DMS53 (cell line): Measurements from ENCODE around the gene CPNE1.

Source experiments
- DNase-seq: peaks from one replicate; lab custom pipeline; 2025; lab: John Stamatoyannopoulos, UW

Gene CPNE1

DNA sequence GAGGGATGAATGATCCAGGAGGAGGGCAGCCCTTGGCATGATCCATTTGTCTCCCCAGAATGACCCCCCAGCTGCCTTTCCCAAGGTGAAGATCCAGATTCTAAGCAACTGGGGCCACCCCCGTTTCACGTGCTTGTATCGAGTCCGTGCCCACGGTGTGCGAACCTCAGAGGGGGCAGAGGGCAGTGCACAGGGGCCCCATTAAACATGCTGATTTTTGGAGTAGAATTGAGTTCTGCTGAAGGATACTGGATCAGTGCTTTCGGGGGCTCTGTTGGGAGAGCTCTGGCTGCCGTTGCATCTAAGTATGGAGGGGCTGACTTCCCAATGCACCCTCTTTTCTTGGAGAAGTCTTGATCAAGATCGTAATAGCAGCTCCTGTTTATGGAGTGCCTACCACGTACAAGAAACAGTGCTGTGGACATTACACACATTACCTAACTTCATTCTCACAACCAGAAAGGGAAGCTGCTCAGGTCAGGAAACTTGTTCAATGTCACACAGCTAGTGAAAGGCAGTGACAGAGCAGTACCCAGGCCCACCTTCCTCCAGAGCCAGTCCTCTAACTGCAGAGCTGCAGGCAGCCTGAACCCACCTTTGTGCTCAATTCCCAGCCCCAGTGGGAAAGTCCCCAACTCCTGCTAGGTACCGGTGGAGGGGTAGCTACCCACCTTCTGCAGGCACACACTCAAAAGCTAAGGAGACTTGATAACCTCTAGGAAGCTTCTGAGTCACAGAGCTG lies 43.7 kb downstream of the CPNE1 start:
- no peak for DNase-seq

DNA sequence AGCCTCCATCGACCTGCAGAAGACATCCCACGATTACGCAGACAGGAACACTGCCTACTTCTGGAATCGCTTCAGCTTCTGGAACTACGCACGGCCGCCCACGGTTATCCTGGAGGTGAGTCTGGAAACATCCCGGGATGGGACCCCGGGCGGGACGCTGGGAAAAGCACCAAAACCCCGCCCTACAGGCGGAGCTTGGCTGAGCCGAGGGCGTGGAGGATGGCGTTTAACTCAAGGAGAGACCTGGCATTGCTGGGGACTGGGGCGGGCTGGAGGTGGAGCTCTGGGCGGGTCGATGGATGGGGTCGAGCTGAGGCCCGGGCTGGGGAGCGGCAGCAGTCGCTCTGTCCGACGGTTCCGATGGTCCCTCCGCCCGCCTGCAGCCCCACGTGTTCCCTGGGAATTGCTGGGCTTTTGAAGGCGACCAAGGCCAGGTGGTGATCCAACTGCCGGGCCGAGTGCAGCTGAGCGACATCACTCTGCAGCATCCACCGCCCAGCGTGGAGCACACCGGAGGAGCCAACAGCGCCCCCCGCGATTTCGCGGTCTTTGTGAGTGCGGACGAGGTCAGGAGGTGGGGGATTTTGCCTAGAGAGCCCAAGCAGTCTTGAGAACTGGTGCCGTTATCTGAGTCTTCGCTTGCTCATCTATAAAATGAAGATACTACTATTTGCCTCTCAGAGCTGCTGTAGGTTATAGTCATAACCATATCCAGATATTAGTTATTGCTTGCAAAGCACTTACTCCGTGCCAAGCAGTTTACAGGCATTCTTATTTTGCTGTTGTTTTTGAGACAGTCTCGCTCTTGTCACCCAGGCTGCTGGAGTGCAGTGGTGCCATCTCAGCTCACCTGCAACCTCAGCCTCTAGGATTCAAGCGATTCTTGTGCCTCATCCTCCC lies 45.3 kb downstream of the CPNE1 start:
- DNase-seq, result peak; percentile 93

- peak; percentile 75 for DNase-seq
Measured at GRCh38 chr20:35618263-35619131, 46.2 kb downstream of the CPNE1 start.

GRCh38 chr20:35617397-35618262 lies 47.1 kb downstream of the CPNE1 start:
- peak; percentile 92 for DNase-seq

DNA sequence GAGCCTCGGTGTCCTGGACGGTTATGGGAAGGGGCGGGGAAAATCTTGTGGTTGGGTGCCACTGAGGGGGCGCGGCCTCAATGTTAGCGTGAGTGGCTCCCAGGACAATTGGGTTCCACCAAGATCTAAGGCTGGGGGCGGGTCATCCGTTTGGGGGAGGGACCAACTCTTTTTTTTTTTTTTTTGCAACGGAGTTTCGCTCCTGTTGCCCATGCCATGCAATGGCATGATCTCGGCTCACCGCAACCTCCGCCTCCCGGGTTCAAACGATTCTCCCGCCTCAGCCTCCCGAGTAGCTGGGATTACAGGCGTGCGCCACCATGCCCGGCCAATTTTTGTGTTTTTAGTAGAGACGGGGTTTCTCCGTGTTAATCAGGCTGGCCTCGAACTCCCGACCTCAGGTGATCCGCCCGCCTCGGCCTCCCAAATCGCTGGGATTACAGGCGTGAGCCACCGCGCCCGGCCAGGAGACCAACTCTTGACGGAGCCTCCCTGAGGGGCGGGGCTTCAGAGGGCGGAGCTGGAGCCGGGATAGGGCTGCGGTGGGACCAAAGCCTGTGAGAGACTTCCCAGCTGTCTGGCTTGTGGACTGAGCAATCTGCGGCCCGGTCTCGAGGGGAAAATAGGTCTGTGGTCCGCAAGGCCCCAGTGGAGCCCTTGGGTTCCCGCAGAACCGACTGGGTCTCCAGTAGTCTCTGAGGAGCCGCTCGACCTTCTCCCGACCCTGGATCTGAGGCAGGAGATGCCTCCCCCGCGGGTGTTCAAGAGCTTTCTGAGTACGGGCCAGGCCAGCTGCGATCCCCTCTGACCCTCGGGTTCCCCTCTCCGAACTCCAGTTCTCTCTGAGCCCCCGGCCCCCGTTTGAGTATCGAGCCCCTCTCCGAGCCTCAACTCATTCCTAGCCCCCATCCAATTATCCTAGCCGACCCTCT lies 48.0 kb downstream of the CPNE1 start:
- peak; percentile 96 for DNase-seq

- peak; percentile 100 for DNase-seq
Measured at GRCh38 chr20:35615667-35616464, 48.8 kb downstream of the CPNE1 start, which contains the start of gene SPAG4. Gene SPAG4, plus strand, starts transcription at chr20:35615829. Its CDS starts 175 bp downstream, at chr20:35616004.

- no peak for DNase-seq
Measured at GRCh38 chr20:35611482-35611881, 53.2 kb downstream of the CPNE1 start.

- no peak for DNase-seq
Measured at GRCh38 chr20:35610833-35611427, 53.8 kb downstream of the CPNE1 start.

GRCh38 chr20:35607003-35607735 lies 57.5 kb downstream of the CPNE1 start:
- DNase-seq, result peak; percentile 38

DNA sequence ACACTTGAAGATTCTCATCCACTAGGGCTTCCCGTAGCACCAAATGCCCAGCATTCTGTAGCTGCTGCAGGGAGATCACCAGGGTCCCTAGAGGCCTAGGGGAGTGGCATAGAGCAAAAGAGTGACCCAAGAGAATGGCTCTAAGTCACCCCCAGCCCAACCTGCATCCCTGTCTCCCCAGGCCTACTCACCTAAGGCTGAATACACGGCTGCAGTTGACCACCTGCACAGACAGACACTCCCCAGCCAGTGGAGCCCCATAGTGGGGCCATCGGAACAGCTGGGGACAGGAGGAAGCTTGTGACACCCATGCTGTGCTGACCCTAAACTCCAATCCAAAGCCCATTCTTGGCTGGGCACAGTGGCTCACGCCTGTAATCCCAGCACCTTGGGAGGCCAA lies 58.6 kb downstream of the CPNE1 start:
- DNase-seq, result no peak

GRCh38 chr20:35604449-35604747 lies 60.3 kb downstream of the CPNE1 start:
- peak; percentile 50 for DNase-seq

DNA sequence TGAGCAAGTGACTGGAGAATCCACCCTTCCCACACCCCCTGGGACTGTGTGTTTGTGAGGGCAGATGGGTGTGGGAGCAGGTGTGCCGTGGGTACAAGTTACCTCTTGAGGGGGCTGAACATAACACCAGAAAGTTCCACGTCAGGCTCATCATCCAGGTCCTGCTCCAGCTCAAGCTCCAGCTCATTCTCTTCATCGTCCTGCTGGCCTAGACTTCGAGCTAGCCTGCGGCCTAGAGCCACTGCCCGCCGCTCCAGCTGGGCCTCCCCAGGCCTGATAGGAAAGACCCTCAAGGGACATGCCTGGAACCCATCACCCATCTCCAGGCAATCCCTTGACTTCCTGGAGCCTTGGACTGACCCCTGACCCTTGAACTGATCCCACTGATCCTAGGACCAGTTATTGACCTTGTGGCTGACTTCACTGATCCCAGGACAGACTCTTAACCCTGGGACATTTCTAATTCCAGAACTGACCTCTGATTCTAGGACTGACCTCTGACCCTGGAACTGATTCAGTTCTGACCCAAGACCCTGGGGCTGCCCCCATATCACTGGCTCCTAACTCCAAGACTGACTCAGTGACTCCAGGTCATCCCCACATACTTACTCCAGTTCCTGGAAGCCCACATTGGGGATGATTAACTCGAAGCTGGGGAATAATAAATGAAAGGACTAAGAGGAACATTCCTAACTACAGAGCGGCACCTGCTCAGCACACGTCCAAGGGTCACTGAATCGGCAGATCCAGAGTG lies 60.8 kb downstream of the CPNE1 start:
- DNase-seq, result no peak

DNA sequence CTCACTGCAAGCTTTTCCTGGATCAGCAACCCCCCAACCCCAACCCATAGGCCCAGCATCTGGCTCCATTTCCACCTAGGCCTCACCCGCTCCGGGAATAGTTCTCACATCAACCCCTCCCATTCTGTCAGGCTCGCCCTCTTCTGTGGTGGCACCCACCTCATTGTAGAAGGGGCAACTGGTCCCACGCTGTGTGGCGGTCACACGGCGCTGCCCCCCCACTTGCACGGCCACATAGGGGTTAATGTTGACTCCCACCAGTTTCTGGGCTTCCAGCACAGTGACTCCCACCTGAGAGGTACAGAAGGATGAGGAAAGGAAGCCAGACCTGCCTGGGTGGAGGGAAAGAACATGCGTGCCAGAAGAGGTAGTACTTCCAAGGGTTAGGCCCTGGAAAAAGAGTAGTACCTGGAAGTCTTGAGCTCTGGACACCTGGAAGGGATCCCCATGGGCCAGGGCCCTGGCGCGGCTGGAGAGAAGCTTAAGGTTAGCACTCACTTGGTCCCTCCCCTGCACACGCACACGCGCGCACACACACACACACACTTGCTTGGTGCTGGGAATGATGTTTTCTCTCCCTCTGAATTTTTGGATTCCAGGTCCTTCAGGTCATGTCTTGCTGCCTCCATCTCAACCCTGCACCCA lies 61.7 kb downstream of the CPNE1 start:
- DNase-seq, result peak; percentile 26

DNA sequence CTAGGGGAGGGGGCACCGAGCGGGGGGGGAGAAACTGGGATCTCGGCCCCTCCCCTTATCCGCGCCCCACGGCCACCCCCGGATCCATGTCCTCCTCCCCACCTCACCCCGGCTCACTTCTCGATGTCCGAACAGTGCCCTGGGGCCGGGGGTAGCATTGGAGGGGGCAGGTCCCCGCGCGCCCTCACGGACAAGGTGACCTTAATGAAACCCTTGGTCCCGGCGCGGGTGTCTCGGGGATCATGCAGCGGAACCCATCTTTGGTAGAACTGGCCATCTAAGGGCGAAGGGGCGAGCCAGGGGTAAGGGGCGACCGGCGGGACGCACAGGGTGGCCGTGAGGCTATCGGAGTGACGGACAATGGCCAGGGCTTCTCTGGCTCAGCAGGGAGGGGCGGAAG lies 62.7 kb downstream of the CPNE1 start:
- DNase-seq, result no peak

- peak; percentile 90 for DNase-seq
Measured at GRCh38 chr20:35600993-35601973, 63.4 kb downstream of the CPNE1 start.
